HepG2 (cell line): ENCODE results near the gene PTPA. TPM values are rescaled to one million over a fixed set of nuclear protein-coding genes. Genes with fewer than 3 reads are reported as not detected.

ENCODE experiments used
- AGO2 ChIP-seq: fragments of 200-400 bp; formaldehyde crosslinking; optimal IDR thresholded peaks from 2 replicates; pipeline ENCODE3; 2017; ENCODE audit warnings: mild to moderate bottlenecking, low read depth, low read length, moderate library complexity
- BRCA1 ChIP-seq: sonication (generic); formaldehyde crosslinking; IDR thresholded peaks from 2 replicates; pipeline ENCODE4 v1.4.0; 2020; ENCODE audit warnings: missing genetic modification reagents
- KLF11 ChIP-seq: IDR thresholded peaks from 2 replicates; pipeline ENCODE4 v1.6.1; 2016; ENCODE audit warnings: missing compliant biosample characterization
- KLF6 ChIP-seq: IDR thresholded peaks from 2 replicates; pipeline ENCODE4 v1.8.0; 2016; ENCODE audit warnings: missing biosample characterization, missing genetic modification reagents
- MAFG ChIP-seq: sonication (generic); formaldehyde crosslinking; IDR thresholded peaks from 2 replicates; pipeline ENCODE4 v1.5.1; 2020; ENCODE audit warnings: mild to moderate bottlenecking, missing genetic modification reagents
- MEF2D ChIP-seq: sonication (generic); formaldehyde crosslinking; IDR thresholded peaks from 2 replicates; pipeline ENCODE4 v1.5.1; 2020; ENCODE audit warnings: mild to moderate bottlenecking, missing genetic modification reagents
- NR3C1 ChIP-seq: sonication (generic); formaldehyde crosslinking; IDR thresholded peaks from 2 replicates; pipeline ENCODE4 v1.4.0; 2020; ENCODE audit warnings: missing genetic modification reagents
- PAF1 ChIP-seq: IDR thresholded peaks from 2 replicates; pipeline ENCODE4 v1.6.1; 2016; ENCODE audit warnings: missing genetic modification reagents, missing compliant biosample characterization
- RORA ChIP-seq: sonication (generic); formaldehyde crosslinking; IDR thresholded peaks from 2 replicates; pipeline ENCODE4 v1.5.0; 2020; ENCODE audit warnings: mild to moderate bottlenecking, missing genetic modification reagents, moderate library complexity
- ZBTB7B ChIP-seq: sonication (generic); formaldehyde crosslinking; IDR thresholded peaks from 2 replicates; pipeline ENCODE4 v1.4.0; 2020; ENCODE audit warnings: missing genetic modification reagents
- ZNF10 ChIP-seq: sonication (generic); formaldehyde crosslinking; IDR thresholded peaks from 2 replicates; pipeline ENCODE4 v1.4.0; 2020; ENCODE audit warnings: mild to moderate bottlenecking, low read depth, missing genetic modification reagents, borderline replicate concordance
- ZNF350 ChIP-seq: sonication (generic); formaldehyde crosslinking; IDR thresholded peaks from 2 replicates; pipeline ENCODE4 v1.4.0; 2020; ENCODE audit warnings: mild to moderate bottlenecking, low read depth, missing genetic modification reagents, borderline replicate concordance
- polyA plus RNA-seq, 8 experiments: library from polyadenylated mRNA; depleted of rRNA in 3 of 8; stranded (reverse) in 7 of 8; unstranded in 1 of 8; fragments of >200 nt; fragmentation: Illumina TruSeq in 4 of 8; extraction: Trizol in 4 of 8; gene quantifications; 2 replicates each; pipeline versions ENCODE4 v1.2.1 to v1.2.3, GENCODE V29; 2011 to 2016; ENCODE audit warnings: low read depth in 4 of 8, missing spikeins in 1 of 8, mixed read lengths in 1 of 8; ENCODE audit not compliant: insufficient read depth in 1 of 8
- total RNA-seq, 5 experiments: library from RNA; depleted of rRNA; stranded (reverse); fragments of >200 nt; fragmentation: Illumina TruSeq; extraction: Trizol; gene quantifications; 2 replicates each; pipeline ENCODE4 v1.2.3, GENCODE V29; 2016; ENCODE audit warnings: low read depth in 1 of 5
- TF ChIP-seq, protein P1 (sequence below): IDR thresholded peaks from 2 replicates; pipeline ENCODE4 v1.4.0; 2020; ENCODE audit warnings: mild to moderate bottlenecking, missing genetic modification reagents
- TF ChIP-seq, protein P2 (sequence below): sonication (generic); formaldehyde crosslinking; IDR thresholded peaks from 2 replicates; pipeline ENCODE4 v1.4.0; 2020; ENCODE audit warnings: missing genetic modification reagents, borderline replicate concordance
- TF ChIP-seq, protein P3 (sequence below): IDR thresholded peaks from 2 replicates; pipeline ENCODE4 v1.6.1; 2016; ENCODE audit warnings: missing biosample characterization, missing genetic modification reagents, low read depth
- TF ChIP-seq, protein P4 (sequence below): sonication (generic); formaldehyde crosslinking; IDR thresholded peaks from 2 replicates; pipeline ENCODE4 v1.9.0; 2022; ENCODE audit warnings: low read depth, missing genetic modification reagents

Gene PTPA
- total and polyA plus RNA-seq, 2 of the 13 experiments (the other 11 are each of a cell fraction or from before 2014, with no cell fraction given), result 79.3 to 105 TPM

DNA sequence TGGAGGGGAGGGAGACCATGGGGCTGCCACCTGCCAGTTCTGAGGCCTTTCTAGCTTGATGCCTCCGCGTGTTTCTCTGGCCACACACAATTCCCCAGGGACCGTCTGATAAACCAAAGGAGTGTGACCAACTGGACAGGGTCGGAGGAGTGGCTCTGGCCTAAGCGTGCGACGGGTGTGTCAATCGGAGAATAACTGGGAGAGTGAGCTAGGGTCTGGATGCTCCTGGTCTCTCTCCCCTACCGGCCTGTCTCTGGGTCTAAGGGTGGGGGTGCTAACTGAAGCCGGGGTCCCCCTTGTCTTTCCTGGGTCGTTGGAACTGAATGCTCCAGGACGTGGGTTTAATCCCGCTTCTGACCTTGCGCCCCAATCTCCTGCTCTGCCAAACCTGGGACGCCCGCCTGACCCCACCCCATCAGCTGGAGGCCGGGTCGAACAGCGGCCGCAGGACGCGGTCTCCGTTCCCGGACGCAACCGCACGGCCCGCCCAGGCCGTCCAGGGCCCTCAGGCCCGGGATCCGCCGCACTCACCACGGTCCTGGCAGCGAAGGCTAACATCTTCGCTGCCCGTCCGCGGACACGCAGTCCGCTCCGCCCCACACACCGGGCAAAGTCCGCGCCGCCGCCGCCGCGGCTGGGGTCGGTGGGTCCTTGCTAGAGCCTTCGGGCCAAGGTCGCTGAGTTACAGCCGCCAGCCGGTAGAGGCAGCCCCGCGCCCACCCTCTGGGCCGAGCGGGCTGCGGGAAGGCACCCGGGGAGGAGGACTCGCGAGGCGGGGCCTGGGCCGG, 1.1 kb upstream of the PTPA start (continued):
- TF ChIP-seq ZNF350 (CRISPR knock-in tag), result no peak; the same call in 1 of the 2 replicates
- no peak for TF ChIP-seq MEF2D
- TF ChIP-seq MAFG (CRISPR knock-in tag), result no peak
- TF ChIP-seq, protein P1, sequence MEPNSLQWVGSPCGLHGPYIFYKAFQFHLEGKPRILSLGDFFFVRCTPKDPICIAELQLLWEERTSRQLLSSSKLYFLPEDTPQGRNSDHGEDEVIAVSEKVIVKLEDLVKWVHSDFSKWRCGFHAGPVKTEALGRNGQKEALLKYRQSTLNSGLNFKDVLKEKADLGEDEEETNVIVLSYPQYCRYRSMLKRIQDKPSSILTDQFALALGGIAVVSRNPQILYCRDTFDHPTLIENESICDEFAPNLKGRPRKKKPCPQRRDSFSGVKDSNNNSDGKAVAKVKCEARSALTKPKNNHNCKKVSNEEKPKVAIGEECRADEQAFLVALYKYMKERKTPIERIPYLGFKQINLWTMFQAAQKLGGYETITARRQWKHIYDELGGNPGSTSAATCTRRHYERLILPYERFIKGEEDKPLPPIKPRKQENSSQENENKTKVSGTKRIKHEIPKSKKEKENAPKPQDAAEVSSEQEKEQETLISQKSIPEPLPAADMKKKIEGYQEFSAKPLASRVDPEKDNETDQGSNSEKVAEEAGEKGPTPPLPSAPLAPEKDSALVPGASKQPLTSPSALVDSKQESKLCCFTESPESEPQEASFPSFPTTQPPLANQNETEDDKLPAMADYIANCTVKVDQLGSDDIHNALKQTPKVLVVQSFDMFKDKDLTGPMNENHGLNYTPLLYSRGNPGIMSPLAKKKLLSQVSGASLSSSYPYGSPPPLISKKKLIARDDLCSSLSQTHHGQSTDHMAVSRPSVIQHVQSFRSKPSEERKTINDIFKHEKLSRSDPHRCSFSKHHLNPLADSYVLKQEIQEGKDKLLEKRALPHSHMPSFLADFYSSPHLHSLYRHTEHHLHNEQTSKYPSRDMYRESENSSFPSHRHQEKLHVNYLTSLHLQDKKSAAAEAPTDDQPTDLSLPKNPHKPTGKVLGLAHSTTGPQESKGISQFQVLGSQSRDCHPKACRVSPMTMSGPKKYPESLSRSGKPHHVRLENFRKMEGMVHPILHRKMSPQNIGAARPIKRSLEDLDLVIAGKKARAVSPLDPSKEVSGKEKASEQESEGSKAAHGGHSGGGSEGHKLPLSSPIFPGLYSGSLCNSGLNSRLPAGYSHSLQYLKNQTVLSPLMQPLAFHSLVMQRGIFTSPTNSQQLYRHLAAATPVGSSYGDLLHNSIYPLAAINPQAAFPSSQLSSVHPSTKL (CRISPR knock-in tag), result peak; percentile 41; the same call in 1 of the 2 replicates
- TF ChIP-seq AGO2, result peak; percentile 22
- TF ChIP-seq BRCA1 (CRISPR knock-in tag), result no peak
- peak; percentile 77; the same call in 1 of the 2 replicates for TF ChIP-seq ZBTB7B (CRISPR knock-in tag)
- TF ChIP-seq PAF1, result no peak
- TF ChIP-seq, protein P2, sequence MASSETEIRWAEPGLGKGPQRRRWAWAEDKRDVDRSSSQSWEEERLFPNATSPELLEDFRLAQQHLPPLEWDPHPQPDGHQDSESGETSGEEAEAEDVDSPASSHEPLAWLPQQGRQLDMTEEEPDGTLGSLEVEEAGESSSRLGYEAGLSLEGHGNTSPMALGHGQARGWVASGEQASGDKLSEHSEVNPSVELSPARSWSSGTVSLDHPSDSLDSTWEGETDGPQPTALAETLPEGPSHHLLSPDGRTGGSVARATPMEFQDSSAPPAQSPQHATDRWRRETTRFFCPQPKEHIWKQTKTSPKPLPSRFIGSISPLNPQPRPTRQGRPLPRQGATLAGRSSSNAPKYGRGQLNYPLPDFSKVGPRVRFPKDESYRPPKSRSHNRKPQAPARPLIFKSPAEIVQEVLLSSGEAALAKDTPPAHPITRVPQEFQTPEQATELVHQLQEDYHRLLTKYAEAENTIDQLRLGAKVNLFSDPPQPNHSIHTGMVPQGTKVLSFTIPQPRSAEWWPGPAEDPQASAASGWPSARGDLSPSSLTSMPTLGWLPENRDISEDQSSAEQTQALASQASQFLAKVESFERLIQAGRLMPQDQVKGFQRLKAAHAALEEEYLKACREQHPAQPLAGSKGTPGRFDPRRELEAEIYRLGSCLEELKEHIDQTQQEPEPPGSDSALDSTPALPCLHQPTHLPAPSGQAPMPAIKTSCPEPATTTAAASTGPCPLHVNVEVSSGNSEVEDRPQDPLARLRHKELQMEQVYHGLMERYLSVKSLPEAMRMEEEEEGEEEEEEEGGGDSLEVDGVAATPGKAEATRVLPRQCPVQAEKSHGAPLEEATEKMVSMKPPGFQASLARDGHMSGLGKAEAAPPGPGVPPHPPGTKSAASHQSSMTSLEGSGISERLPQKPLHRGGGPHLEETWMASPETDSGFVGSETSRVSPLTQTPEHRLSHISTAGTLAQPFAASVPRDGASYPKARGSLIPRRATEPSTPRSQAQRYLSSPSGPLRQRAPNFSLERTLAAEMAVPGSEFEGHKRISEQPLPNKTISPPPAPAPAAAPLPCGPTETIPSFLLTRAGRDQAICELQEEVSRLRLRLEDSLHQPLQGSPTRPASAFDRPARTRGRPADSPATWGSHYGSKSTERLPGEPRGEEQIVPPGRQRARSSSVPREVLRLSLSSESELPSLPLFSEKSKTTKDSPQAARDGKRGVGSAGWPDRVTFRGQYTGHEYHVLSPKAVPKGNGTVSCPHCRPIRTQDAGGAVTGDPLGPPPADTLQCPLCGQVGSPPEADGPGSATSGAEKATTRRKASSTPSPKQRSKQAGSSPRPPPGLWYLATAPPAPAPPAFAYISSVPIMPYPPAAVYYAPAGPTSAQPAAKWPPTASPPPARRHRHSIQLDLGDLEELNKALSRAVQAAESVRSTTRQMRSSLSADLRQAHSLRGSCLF (CRISPR knock-in tag), result no peak
- TF ChIP-seq, protein P3, sequence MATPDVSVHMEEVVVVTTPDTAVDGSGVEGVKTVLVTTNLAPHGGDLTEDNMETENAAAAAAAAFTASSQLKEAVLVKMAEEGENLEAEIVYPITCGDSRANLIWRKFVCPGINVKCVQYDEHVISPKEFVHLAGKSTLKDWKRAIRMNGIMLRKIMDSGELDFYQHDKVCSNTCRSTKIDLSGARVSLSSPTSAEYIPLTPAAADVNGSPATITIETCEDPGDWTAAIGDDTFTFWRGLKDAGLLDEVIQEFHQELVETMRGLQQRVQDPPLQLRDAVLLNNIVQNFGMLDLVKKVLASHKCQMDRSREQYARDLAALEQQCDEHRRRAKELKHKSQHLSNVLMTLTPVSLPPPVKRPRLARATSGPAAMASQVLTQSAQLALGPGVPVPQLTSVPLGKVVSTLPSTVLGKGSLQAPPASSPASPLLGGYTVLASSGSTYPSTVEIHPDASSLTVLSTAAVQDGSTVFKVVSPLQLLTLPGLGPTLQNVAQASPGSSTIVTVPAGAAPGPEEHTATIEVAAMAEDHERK (CRISPR knock-in tag), result no peak
- TF ChIP-seq KLF6 (CRISPR knock-in tag), result no peak
- TF ChIP-seq KLF11 (CRISPR knock-in tag), result no peak
- no peak for TF ChIP-seq RORA (CRISPR knock-in tag)
- TF ChIP-seq, protein P4, sequence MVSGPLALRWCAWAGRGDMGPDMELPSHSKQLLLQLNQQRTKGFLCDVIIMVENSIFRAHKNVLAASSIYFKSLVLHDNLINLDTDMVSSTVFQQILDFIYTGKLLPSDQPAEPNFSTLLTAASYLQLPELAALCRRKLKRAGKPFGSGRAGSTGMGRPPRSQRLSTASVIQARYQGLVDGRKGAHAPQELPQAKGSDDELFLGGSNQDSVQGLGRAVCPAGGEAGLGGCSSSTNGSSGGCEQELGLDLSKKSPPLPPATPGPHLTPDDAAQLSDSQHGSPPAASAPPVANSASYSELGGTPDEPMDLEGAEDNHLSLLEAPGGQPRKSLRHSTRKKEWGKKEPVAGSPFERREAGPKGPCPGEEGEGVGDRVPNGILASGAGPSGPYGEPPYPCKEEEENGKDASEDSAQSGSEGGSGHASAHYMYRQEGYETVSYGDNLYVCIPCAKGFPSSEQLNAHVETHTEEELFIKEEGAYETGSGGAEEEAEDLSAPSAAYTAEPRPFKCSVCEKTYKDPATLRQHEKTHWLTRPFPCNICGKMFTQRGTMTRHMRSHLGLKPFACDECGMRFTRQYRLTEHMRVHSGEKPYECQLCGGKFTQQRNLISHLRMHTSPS (CRISPR knock-in tag), result no peak; the same call in none of the 2 replicates
- TF ChIP-seq NR3C1 (CRISPR knock-in tag), result no peak
- no peak for TF ChIP-seq ZNF10 (CRISPR knock-in tag)
